ENCODE measurements around the gene MGST2. TPM values are rescaled to one million over a fixed set of nuclear protein-coding genes. Genes with fewer than 3 reads are reported as not detected.

MGST2 gene
- total RNA-seq, result 10 to 100 TPM; 12.3 to 14.1 TPM

DNA sequence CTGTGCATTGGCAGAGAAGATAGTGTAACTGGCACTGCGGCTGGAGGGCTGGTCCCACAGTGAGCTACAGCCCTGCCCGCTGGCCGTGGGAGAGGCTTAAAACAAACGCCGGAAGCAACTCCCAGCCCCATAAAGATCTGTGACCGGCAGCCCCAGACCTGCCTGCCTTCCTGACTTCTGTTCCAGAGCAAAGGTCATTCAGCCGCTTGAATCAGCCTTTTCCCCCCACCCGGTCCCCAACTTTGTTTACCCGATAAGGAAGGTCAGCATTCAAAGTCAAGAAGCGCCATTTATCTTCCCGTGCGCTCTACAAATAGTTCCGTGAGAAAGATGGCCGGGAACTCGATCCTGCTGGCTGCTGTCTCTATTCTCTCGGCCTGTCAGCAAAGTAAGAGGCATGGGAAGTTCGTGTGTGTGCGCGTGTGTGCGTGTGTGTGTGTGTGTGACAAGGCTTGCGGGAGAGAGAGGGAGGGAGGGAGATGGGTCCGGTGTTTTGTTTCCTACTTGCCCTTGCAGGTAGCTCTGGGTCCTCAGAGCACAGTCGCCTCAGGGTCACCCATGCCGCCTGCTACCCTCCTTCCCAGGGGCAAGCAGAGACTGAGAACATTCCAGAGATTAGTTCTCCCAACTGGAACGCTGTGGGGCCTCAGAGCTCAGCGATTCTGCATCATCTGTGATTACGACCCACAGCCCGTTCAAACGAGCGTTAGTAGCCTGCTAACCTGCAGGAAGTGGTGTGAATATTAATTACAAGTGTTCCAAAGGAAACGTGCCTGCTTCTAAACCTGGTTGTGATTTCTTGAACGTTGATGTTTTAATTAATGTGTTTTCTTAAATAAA lies at the start of gene MGST2:
Gene MGST2, plus strand, starts transcription at position 130 of the 840 bp plus-strand sequence. Its CDS starts 201 bp downstream, at position 331.

Other genes with a start within 250 kb of the MGST2 start
- 1 to 10 TPM; 4.7 to 5.2 TPM for gene RAB33B, start 211.7 kb upstream of the MGST2 start, total RNA-seq
- 10 to 100 TPM; 33.4 to 38.0 TPM for gene SETD7, start 109.6 kb upstream of the MGST2 start, total RNA-seq

Measured in melanocyte of skin (primary cell).